Gastrocnemius medialis (tissue), 4 donors: ENCODE measurements around the gene PLA2G4D.

ENCODE experiments used
- POLR2A ChIP-seq, 2 donors: fragments of 450-650 bp; IDR thresholded peaks; one replicate each; pipeline ENCODE4 v1.6.1; 2017; ENCODE audit warnings: antibody characterized with exemption in 2 of 2, mild to moderate bottlenecking in 2 of 2, moderate library complexity in 2 of 2
- TF ChIP-seq, protein P1 (sequence below), 5 experiments: fragments of 450-650 bp in 3 of 5; fragments of 200-600 bp in 2 of 5; sonication (generic) in 2 of 5; IDR thresholded peaks in 4 of 5; conservative IDR thresholded peaks in 1 of 5; 1 replicate in 4 of 5; 2 replicates in 1 of 5; pipeline ENCODE4 v1.5.1; 2016 to 2019; ENCODE audit warnings: antibody characterized with exemption in 5 of 5, mild to moderate bottlenecking in 3 of 5, moderate library complexity in 3 of 5

GRCh38 chr15:42090781-42091180, 3.6 kb downstream of the PLA2G4D start:
- TF ChIP-seq, protein P1, sequence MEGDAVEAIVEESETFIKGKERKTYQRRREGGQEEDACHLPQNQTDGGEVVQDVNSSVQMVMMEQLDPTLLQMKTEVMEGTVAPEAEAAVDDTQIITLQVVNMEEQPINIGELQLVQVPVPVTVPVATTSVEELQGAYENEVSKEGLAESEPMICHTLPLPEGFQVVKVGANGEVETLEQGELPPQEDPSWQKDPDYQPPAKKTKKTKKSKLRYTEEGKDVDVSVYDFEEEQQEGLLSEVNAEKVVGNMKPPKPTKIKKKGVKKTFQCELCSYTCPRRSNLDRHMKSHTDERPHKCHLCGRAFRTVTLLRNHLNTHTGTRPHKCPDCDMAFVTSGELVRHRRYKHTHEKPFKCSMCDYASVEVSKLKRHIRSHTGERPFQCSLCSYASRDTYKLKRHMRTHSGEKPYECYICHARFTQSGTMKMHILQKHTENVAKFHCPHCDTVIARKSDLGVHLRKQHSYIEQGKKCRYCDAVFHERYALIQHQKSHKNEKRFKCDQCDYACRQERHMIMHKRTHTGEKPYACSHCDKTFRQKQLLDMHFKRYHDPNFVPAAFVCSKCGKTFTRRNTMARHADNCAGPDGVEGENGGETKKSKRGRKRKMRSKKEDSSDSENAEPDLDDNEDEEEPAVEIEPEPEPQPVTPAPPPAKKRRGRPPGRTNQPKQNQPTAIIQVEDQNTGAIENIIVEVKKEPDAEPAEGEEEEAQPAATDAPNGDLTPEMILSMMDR (IDR thresholded peaks at IDR 0.05 in 4 of 5, conservative IDR thresholded peaks at IDR 0.05 in 1 of 5) = no peak
- no peak for TF ChIP-seq POLR2A (IDR thresholded peaks at IDR 0.05)
